MM.1S (cell line): ENCODE measurements around the gene MYRF.

Source experiments
- EZH2 ChIP-seq: fragments of 300-600 bp; sonication (generic); optimal IDR thresholded peaks from 2 replicates; pipeline ENCODE3; 2017; ENCODE audit warnings: low read depth, mild to moderate bottlenecking, antibody characterized with exemption, low read length, mixed read lengths
- EZH2phosphoT487 ChIP-seq: fragments of 300-600 bp; sonication (generic); IDR thresholded peaks from 2 replicates; pipeline ENCODE4 v1.6.1; 2018; ENCODE audit warnings: antibody characterized with exemption, low read length
- TF ChIP-seq, protein P1 (sequence below): fragments of 300-600 bp; sonication (generic); IDR thresholded peaks from 2 replicates; pipeline ENCODE4 v1.5.1; 2016; ENCODE audit warnings: antibody characterized with exemption, low read length, mixed read lengths

DNA sequence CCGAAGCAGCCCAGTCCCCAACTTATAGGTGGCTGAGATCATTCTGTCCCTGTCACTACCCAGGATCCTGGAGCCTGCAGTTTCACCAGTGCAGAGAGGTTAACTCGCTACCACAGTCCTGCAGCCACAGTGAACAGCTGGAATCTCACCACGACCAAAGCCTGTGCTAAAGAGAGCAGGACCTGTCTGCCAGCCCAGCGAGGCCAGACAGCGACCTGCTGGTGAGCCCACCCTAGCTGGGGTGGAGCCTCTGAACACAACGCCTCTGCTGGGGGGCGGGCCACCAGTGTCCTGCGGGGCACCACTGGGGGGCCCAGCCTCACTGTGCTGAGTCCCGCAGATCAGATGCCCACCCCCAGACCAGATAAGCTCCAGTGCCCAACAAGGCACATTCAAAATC lies 39.0 kb upstream of the MYRF start:
- TF ChIP-seq, protein P1, sequence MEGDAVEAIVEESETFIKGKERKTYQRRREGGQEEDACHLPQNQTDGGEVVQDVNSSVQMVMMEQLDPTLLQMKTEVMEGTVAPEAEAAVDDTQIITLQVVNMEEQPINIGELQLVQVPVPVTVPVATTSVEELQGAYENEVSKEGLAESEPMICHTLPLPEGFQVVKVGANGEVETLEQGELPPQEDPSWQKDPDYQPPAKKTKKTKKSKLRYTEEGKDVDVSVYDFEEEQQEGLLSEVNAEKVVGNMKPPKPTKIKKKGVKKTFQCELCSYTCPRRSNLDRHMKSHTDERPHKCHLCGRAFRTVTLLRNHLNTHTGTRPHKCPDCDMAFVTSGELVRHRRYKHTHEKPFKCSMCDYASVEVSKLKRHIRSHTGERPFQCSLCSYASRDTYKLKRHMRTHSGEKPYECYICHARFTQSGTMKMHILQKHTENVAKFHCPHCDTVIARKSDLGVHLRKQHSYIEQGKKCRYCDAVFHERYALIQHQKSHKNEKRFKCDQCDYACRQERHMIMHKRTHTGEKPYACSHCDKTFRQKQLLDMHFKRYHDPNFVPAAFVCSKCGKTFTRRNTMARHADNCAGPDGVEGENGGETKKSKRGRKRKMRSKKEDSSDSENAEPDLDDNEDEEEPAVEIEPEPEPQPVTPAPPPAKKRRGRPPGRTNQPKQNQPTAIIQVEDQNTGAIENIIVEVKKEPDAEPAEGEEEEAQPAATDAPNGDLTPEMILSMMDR, result no peak
- TF ChIP-seq EZH2phosphoT487 (no peak), EZH2 (no peak)
